Stimulated activated CD8-positive, alpha-beta memory T cell treated with anti-CD3 and anti-CD28 coated beads, Interleukin-2, amount 100 ng/mL, for 1 hour (primary cell): ENCODE results near the gene ZNF385D.

Experiments used
- DNase-seq, 2 donors: peaks; one replicate each; pipeline ENCODE4 v3.0.0-alpha.2; 2020; ENCODE audit warnings: low read depth in 2 of 2

The ZNF385D gene, protein sequence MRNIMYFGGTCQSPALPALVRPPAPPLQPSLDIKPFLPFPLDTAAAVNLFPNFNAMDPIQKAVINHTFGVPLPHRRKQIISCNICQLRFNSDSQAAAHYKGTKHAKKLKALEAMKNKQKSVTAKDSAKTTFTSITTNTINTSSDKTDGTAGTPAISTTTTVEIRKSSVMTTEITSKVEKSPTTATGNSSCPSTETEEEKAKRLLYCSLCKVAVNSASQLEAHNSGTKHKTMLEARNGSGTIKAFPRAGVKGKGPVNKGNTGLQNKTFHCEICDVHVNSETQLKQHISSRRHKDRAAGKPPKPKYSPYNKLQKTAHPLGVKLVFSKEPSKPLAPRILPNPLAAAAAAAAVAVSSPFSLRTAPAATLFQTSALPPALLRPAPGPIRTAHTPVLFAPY

DNA sequence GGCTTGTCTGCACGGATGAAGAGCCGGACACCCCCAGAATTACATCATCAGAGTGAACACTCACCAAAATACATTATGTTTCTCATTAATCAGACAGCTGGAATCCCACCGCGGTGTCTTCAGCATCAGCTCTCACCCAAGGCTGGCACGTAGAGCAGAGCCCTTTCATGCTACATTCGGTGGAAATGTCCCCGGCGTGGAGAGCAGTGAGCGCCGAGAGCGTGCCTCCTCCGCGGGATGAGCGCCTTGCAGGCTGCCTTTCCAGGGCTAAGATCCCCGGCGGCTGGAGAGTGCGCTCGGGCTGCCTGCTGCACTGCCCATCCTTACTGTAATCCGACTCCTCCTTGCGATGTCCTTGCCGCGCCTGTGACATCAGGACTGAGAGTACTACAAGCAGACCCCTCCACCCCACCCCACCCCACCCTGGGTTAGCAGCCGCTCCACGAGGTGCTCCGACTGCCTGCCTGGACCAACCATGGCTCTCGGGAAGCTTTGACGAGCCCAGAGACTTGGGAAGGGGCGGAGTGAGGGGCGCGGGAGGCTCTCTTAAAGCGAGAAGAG lies at the start of gene ZNF385D:
ZNF385D (minus strand) TSS at position 380 of the 561 bp plus-strand sequence; CDS start at position 86, 294 bp downstream.
- DNase-seq, result no peak

DNA sequence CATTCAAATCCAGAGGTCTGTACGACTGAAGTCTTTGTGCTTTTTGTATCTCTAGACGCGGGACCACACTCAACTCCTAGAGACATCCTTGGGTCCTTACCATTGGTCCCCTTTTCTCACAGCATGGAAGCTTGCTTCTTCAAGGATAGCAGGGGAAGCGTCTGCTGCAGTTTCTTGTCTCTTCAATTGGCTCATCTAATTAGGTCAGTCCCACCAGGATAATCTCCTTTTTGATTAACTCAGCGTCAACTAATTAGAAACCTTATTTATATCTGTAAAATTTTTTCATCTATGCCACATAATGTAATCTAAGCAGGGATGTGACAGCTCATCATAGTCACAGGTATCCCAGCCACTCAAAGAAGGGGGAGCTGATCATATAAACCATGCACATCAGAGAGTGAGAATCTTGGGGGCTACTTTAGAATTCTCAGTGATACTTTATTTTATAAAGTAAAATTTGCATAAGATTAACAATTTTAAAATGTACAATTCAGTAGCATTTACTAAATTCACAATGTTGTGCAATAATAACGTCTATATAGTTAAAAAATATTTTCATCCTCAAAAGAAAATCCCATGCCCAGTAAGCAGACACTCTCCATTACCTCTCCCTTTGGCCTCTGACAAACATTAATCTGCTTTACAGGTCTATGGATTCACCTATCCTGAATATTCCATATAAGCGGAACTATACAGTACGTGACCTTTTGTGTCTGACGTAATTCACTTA lies 47.5 kb upstream of the ZNF385D start:
- no peak for DNase-seq

DNA sequence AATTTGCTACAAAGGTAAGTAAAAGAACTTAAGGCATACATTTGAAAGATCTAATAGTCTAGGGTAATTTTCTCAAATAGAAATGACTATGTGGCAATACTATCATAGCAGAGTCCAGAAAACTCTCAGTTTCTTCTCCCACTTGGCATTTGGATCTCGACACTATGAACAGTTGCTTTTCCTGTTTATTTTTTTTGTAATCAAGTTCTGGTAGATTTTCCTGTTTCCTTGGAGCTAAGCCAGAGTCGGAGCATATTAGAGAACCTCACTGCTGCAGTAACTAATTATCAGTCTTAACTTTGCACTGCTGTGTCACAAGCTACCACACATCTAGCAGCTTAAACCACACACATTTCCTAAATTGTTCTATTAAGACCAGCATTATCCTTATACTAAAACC lies 44.9 kb upstream of the ZNF385D start:
- DNase-seq, result no peak

DNA sequence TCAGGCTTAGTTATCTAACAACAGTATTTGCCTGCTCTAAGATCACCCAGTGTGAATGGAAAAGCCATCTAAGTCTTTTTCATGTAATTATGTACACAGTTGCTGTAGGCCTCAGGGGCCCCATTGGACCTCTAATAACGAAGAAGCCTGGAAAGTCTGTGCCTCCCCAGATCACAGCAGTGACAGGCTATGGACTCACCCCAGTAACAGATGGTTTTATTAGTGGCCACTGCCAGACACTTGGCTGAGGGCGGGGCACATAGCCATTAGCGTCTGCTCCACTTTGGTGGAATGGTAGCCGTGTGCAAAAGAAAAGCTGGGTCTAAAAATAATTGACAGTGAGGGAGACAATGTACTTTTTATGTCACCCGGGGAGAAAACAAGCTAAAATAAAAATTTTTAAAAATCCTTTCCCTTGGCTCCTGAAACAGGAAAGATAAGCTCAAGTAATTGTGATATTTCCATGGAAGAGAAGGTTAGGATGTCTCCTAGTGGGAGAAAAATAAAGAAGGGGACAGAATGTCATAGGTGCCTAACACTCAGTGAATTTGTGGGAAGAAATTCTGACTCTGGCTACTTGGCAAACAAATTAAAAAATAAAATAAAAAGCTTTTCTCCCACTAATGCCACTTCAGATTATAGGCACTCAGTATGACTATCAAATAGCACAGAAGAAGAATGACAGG lies 44.3 kb upstream of the ZNF385D start:
- no peak for DNase-seq

DNA sequence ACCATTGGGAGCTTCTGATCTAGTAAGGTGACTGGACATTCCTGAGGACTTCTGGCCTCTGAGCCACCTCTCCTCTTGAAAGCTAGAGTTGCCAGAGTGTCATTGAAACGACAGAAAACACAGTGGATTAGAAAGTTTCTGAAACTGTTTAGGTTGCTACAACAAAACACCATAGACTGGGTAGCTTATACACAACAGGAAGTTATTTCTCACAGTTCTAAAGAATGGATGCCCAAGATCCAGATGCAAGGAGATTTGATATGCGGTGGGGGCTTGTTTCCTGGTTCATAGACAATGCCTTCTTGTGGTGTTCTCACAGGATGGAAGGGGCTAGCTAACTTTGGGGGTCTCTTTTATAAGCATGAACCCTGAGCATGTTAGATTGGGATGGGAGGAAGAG lies 43.3 kb upstream of the ZNF385D start:
- no peak for DNase-seq

DNA sequence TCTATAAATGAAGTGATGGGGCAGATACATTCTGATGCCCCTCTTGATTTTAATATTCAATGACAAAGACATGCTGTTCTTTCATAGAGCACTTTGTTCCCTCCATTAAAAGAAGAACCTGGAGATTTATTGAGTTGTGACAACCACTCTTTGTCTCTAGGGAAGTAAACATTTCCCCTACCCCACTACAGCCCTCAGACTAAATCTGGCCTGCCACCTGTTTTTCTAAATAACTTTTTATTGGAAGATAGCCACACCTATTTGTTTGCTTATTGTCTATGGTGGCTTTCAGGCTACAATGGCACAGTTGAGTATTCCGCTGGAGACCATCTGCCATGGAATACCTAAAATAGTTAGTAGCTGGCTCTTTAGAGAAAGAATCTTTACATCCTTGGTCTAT lies 41.2 kb upstream of the ZNF385D start:
- DNase-seq, result no peak

DNA sequence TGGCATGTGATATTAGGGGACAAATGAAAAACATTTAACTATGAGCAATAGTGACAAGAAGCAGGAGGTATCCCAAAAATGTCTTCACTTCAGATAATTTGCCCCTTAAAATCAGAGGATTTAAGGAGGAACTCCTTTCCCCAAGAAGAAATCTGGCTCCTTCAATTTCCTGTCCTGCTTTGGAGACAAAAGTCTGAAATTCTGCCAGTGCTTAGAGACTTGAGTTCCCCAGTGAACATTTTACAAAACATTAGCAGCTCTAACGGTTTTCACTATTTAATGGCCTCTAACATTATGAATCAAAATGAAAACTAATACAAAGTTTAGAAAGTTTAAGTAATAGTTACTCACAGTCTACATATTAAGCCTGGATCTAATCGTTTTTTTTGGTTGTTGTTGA lies 40.3 kb upstream of the ZNF385D start:
- no peak for DNase-seq

DNA sequence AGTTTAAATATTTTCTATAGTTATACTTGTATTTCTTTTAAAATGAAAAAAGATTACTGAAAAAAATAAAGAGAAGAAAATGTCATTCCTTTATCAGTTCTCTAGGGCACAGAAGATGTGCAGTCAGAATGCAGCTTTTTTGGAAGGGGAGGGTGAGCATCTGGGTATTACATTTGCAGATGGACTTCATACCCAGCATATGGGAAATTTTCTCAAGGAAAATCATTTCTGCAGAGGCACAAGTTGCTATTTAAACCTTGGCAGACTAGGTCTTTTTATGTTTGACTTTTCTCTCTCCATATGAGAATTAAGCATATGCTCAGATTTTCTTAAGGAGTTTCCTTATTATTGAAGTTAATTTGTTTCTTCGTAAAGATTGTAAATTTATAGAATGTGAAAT lies 39.5 kb upstream of the ZNF385D start:
- no peak for DNase-seq

DNA sequence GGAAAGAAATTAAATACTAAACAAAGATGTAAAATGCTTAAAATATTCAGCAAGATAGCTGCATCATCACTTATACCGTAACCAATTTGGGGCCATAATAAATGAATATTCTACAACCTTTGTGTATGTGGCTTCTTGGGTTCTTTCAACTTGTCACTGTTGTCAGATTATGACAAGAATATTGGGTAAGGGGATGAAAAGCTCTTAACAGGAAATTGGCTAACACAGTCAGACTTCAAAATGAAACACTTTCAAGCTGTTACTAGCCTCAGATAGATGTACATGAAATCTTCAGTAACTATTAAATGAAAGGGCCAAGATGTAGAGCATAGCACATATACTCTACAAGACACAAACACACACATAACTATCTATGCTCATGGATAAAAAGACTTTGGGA lies 38.7 kb upstream of the ZNF385D start:
- no peak for DNase-seq

DNA sequence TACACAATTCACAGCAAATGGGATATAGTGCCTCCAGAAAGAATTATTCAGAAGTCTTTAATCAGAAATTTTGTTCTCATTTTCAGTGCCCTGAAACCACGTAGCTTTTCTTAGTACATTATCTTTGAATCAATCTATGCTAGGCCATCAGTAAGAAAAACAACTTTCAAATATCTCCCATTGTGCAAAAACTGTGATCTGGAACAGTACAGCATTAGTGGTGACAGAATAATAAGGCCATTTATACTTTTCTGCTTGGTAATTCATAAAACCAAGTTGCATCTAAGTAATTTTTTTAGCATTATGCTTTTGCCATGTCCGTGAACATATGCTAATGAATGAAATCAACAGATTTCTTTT lies 35.4 kb upstream of the ZNF385D start:
- DNase-seq, result no peak

DNA sequence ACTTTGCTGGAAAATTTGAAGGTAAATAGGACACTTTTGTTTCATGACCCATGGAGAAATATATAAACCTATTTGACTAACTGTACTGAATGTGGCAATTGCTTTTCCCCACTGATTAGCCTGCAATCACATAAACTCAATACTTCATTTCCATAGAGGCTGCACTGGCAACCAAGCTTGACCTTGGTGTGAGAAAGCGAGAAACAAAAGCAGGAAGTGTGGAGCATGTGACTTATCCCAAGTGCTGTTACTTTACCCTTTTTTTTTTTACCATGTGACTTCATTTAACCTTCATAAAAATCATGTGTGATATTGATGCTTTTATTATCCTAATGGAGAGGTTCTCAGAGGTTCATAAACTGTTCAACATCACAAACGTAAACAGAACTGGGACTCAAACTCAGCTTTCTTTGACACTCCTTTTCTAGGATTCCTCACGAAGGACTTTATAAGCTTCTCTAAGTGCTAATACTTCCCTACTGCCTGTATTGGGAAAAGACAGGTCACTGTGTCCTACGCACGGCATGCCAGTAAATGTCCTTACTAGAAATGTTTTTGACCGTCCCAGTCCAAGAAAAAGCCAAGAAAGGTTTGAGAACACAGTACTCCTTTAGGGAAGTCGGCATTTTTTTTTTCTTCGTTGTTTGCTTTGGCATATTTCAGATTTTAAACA lies 34.9 kb upstream of the ZNF385D start:
- DNase-seq, result no peak

DNA sequence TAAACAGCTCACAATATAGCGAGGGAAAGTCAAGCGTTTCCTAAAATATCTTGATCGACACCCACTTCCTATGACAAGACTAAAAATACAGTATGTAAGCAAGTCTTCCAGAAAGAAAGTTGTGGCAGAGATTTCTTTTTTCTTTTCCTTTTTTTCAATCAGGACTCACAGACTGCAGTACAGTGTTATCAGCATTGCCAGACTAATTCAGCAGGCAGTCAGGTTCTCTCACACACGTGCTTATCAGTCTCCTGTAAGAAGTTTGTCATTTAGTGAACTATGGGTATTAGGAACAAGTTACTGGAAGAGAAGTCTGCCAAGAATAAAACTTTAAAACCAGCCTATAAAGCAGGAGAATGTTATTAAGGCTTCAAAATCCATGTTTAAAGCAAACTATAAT lies 32.8 kb upstream of the ZNF385D start:
- DNase-seq, result no peak

DNA sequence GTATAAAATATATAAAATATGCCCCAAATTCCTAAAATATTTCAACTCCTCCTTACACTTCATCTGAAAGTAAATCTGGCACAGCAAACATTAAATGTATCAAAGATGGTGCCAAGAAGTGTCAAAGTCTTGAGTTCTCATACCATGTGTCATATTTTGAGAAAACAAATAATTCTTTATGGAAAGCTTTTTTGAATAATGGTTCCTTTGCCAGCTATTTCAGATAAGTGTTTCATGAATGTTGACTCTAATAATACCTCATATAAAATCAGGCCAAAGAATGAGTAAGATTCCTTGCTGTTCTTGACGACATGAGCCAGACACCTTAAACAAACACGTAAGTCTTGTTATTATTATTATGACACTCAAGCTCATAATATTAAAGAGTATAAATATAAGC lies 30.3 kb upstream of the ZNF385D start:
- no peak for DNase-seq

DNA sequence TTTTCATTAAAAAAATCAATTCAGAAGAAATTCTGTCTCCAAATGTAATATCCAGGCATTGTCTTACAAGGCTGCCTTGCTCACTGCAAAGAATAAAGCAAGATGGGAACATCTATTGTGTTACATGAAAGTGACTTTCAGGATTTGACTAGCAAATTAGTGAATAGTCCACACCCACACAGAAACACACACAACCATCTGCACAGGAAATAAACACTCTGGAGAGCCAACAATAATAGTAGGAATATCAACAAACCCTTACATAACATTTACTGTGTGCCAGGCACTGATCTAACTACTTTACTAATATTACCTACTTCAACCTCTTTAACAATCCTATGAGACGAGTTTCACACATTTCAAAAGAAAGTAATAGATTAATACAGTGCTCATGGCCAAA lies 28.9 kb upstream of the ZNF385D start:
- no peak for DNase-seq

DNA sequence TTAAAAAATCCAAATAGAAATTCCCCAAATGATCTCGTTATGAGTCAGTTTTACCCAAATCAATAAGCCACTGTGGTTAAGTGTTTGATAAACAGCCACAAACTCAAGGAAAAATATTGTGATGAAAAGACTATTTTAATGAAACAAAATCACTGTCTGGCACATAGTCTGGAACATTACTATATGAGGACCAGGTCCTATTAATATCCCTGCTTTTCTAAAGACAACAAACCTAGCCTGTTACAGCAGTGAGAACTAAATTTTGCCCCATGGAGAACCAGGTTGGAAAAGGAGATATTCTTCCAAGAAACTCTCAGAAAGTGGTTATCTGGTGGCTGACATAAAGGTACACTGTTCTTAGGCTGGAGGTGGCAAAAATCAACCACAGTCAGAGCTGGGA lies 27.7 kb upstream of the ZNF385D start:
- DNase-seq, result no peak

DNA sequence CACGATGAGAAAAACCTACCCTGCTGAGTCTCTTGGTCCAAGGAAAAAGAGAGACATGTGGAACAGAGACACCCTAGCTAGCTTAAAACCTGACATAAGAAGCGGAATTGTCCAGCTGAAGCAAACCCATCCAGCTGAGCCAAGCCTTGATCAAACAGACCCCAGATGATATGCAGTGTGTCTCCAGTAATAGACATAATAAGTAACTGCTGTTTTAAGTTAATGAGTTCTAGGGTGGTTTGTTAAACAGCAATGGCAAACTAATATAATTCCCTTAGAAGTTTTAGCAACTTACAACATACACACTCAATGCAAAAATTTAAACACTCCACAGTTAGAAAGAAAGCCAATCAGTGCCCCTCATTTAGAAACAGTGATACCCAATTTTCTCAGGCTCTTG lies 26.8 kb upstream of the ZNF385D start:
- DNase-seq, result no peak

DNA sequence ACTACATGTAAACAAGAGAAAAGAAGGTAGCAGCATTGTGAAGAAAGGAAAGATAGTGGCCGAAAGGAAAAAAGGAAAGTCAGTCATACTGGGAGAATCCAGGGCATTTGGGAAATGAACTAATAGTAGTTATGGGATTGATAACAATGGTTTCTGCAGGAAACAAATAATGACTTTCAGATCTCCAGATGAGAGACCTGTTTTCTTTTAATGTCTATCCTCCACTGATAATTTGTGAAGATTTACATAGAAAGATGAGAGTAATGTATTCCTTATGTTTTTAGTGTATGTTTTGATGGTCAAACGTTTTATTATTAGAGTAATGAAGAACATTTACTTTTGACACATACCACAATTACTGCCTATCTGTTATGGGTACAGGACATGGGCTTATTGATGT lies 15.0 kb upstream of the ZNF385D start:
- no peak for DNase-seq

DNA sequence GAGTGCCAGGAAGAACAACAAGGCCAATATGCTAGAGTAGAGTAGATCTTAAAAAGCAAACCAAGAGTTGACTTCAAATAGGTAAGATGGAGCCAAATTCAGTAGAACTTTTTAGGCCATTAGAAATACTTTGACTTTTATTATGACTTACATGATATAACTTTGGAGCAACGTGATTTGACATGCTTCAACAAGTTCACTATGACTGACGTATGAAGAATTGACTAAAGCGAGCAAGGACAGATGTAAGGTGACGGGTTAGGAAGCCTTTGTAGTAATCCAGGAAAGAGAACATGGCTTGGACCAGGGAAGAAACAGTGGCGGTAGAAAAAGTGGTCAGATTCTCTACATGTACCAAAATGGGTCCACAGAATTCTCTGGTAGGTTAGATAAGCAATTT lies 4.9 kb upstream of the ZNF385D start:
- no peak for DNase-seq

DNA sequence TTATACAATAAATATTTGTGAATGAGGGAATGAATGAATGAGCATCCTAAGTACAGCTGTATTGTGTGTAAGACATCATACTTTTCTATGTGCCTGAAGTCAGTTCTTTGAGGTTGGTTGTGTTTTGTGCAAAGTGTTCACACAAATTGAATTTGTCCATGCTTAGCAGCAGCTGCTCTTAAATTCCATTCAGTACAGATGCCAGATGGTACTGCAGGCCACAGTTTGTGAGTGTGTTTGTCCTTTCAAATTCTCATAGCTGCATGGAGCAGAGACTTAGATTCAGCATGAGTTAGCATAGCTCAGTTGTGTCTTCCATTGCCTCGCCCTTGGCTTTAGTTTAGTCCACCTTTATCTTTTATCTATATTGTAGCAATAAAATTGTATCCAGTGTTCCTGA lies 3.8 kb upstream of the ZNF385D start:
- DNase-seq, result no peak

DNA sequence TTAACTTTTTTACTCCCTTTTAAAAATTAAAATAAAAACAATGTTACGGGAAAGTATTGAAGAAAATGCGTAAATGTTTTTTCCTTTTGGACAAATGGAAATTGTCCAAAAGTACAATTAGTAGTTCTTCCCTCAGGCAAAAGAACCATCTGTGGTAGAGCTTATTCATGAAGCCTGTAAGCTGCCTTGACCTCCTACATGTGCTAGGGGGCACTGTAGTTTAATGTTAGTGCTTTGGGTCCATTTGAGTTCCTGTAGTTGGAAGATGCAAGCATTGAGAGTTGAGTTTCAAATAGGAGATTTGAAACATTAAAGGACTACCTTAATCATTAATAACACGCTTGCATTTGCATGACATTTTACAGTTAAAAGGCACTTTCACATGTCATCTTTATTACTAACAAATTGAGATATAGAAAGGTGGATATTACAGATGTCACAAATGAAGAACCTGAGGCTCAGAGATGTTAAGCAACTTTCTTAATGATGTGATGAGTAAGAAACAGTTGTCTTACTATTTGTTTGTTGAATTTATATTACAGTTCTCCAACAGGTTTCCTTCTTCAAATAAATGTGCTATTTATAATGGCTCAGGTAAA lies 1.8 kb upstream of the ZNF385D start:
- no peak for DNase-seq

DNA sequence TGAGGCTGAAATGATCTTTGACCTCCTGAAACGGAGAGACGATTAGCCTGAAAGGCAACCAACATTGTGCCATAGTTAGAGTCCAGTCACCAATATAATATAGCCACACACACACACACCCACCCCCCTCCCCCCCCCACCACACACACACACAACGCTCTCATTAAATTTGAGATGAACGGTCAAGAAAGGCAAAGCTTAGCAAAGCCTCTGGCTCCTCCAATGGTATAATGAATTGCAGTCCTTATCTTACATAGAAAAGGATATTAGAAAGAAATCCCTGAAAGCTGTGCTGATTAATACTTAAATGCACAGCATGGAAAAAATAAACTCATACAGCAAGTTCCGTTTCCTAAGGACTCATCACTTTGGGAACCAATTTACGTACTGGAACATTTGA lies 876 bp upstream of the ZNF385D start:
- DNase-seq, result no peak
